DMS53 treated with DMSO at 0.1 percent for 48 hours (cell line): ENCODE data around the gene CLEC4A.
A peak's percentile ranks its signal among the peaks of the same experiment; 100 is the strongest.
"Not testable (repeated sequence)": the region's sequence is repeated elsewhere in the genome, so short reads cannot be mapped to it uniquely, and the experiment has no call there.

Experiments used
- DNase-seq: peaks from one replicate; lab custom pipeline; 2025; ENCODE audit not compliant: unreplicated experiment; lab: John Stamatoyannopoulos, UW

The CLEC4A gene

DNA sequence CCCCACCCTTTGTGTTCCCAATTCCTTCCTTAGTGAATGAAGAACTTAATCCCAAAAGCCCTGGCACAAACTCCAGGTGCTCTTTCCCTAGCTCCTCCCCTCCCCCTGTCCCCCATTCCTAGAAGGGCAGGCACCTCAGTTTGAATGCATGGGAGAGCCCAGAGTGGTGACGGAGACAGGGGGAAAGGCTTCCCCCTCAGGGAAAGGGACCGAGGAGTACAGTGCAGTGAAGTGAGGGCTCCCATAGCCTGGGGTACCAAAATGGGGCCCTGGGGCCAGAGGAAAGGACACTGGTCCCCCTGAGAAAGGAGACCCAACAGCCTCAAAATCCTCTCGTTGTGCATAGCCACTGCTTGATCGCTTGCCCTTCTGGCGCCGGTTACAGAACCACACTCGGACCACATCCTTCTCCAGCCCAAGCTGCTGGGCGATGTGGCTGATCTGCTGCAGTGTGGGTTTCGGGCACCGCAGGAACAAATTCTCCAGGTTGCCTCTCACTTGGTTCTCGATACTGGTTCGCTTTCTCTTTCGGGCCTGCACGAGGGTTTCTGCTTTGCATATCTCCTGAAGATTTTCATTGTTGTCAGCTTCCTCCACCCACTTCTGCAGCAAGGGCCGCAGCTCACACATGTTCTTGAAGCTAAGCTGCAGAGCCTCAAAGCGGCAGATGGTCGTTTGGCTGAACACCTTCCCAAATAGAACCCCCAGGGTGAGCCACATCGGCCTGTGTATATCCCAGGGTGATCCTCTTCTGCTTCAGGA is 10.4 kb downstream of the CLEC4A start:
- not testable (repeated sequence) for DNase-seq

DNA sequence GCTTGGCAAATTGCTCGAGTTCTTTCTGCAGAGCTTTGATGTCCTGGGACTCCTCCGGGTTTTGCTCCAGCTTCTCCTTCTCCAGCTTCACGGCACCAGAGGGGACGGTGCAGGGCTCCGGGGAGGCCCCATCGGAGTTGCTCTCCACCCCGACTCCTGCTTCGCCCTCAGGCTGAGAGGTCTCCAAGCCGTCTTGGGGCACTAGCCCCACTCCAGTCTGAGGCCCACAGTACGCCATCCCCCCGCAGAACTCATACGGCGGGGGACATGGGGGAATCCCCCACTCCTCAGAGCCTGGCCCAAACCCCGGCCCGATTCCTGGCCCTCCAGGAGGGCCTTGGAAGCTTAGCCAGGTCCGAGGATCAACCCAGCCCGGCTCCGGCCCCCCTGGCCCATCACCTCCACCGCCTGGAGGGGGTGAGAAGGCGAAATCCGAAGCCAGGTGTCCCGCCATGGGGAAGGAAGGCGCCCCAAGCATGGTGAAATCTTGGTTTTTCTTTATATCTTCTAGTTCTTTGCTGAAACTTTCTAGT is 11.0 kb downstream of the CLEC4A start:
- not testable (repeated sequence) for DNase-seq

DNA sequence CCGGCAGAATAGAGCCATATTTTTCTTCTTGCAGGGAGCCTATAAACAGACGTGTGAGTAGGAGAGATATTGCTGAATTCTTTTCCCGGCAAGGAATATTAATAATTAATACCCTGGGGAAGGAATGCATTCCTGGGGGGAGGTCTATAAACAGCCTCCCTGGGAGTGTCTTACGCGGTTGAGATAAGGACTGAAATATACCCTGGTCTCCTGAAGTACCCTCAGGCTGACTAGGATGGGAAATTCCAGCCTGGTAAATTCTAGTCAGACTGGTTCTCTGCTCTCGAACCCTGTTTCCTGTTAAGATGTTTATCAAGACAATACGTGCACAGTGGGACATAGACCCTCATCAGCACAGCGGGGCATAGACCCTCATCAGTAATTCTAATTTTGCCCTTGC is 18.2 kb downstream of the CLEC4A start:
- DNase-seq: not testable (repeated sequence)

DNA sequence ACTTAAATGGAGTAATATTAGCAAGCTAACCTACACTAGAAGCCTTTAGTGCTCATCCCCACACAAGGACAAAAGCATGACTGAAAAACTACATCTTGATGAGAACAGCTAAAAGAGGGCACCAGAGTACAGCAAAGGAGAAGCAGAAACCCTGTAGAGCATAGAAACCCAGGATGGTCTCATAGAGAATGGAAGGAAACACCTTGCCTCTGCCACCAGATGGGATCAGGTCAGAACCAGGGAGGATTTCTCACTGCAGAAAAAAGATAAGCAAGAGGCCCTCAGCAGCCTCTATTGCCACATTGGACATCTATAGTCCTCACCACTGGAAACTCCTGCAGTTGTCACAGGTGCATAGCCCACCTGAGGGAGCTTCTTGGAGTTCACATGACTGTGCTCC is 19.8 kb downstream of the CLEC4A start:
- DNase-seq: no peak

DNA sequence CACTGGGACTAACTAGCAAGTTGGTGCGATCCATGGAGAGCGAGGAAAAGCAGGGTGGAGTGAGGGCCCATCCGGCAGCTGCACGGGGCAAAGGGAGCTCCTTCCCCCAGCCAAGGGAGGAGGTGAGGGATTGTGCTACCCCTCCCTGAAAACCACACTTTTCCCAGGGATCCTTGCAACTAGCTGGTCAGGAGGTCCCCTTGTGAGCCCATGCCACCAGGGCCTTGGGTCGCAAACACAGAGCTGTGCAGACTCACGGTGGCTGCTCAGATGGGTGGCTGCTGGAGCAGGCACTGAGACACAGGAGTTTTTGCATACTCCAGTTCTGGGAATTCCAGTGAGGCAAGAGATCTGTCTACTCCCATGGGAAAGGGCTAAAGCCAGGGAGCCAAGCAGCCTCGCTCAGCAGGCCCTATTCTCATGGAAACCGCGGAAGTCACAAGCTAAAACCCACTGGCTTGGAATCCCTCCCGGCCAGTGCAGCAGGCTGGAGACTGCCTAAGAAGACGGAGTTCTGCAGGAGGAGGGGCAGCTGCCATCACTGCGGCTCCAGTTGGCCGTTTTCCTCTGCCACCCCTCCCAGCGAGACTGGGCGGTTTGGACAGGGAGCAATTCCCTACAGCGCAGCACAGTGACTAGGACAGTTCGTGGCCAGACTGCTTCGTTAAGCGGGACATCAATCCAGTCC is 22.5 kb downstream of the CLEC4A start:
- no peak for DNase-seq

DNA sequence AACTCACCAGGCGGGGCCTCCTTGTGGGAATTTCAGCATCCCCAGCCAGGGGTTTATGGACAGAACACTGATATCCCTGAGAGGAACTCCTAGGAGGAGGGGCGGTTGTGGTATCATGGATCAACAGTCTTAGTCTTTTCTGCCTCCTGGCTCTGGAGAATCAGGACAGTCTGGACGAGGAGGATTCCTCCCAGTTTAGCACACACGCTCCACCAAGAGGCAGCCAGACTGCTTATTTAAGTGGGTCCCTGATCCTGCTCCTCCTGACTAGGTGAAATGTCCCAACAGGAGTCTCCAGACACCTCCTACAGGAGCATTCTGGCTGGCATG is 23.0 kb downstream of the CLEC4A start:
- DNase-seq: no peak

DNA sequence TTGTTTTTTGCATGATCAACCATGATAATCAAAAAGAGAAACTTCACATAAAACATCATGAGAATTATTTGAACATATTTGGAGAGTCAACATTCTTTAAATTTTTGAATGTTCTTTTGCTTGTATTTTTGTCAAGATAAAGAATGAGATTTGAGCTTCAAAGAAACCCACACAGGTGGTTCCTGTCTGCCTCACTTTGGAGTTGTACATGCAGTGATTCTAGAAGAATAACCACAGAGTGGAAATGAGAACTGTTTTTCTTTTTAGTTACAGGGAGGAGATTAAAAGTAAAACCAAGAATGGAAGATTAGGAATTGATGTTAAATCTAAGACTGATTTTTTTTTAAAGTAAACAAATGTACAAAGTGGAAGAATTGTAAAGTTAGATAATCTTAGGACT is 31.1 kb downstream of the CLEC4A start:
- no peak for DNase-seq

DNA sequence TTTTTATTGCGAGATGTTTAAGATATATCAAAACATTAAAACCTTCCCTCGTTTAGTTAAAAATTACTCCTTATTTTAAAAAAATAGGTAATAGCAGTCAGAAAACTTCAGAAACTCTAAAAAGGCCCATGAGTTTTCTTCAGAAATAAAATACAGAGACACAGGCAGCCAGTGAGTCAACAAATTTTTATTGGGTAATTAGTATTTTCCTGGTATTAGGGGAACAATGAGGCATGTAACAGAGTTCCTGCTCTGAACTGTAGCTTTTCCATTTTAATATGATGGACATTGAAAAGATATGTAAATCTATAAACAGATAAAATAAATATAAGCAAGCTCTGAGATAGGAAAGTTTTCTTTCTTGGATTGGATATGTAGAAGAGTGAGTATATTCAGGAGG is 33.0 kb downstream of the CLEC4A start:
- no peak for DNase-seq

DNA sequence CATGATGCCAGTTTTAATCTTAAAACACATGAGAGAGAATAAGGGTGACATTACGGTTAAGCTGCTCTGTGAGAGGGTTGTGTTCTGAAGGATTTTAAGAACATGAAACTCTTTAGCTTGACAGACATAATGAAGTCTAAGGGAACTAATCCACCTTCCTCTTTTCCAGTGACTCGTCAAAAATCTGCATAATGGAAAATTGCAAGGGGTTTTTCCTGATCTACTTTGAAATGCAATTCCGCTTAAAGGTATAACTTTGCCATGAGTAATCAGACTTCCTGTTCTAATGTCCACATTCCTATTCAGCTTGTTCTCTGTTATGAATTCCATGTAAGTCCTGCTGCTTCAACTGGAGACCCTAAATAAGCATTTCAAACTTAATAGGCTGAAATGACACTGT is 33.4 kb downstream of the CLEC4A start, which contains the start of gene ZNF705A:
Gene ZNF705A, plus strand, starts transcription at position 171 of the 400 bp plus-strand sequence. CDS start 15,611 bp downstream, outside the sequence.
- no peak for DNase-seq

DNA sequence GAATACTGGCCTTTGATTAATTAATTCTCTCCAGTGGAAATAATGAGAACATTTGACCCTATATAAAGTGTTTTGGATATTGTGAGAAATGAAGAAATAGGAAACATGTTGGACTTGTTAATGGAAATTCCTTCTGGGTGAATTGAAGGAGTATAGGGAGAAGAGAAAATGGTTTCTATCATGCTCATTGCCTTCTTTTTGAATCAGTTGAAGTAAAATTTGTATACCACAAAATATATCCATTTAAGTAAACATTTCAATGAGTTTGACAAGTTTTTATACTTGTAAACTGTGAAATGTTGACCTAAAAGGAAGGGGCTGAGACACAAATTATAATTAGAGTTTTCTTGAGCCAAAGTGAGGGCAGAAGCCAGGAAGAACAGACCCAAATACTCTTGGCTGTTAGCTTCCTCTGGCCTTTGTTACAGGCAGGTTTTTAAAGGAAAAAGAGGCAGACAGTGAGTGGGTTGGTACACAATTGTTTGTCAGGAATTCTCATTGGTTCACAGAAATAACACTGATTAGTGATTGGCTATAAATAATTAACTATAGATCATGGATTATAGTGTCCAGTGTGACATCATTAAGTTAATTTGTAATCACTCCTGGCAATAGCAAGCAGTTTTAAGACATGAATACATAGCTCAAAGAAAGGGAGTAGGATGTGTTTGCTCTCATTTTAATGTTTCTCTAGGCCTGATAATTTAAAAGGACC is 34.2 kb downstream of the CLEC4A start:
- no peak for DNase-seq

DNA sequence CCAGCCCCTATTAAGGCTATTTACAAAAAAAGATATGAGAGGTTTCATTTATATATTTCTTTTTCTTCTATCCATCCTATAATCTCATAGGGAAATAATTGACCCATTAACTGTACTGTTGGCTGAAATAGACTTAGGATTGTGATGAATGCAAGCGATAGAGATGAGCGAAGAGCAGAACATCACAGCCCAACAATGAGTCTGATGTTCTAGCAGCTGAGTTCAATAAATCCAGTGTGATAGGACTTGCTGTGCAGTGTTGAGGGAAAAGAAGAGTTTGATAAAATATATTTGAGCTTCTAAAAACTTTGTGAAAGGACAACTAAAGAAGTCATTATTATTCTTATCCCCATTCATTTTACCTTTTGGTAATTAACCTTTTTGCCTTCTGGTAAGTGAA is 49.5 kb downstream of the CLEC4A start:
- DNase-seq: not testable (repeated sequence)

DNA sequence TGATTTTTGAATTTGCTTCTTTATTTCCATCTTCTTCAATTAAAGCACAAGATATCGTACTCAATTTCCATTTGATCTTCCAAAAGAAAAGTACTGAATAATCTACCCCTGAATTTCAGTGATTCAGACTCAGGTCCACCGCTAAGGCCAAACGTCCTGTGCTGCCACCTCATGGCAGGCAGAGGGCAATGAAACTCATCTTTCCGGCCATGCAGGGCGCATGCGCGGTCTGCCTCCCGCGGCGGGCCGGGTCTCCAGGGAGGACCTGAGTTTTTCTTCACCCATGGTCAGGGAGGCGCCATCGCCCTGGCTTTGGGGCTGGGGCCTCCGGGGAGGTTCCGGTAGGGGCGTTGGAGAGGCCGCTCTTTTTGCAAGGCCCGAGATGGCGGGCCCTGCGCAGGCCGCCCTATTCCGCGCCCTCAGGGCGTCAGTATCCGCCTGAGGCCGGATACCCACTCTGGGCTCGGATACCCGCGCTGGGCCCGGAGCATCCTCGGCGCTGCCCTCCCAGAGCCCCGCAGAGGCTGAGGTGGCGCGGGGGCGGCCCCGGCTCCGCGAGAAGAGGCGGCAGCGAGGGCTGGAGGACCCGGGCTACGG is 56.7 kb downstream of the CLEC4A start:
- peak; percentile 46 for DNase-seq

DNA sequence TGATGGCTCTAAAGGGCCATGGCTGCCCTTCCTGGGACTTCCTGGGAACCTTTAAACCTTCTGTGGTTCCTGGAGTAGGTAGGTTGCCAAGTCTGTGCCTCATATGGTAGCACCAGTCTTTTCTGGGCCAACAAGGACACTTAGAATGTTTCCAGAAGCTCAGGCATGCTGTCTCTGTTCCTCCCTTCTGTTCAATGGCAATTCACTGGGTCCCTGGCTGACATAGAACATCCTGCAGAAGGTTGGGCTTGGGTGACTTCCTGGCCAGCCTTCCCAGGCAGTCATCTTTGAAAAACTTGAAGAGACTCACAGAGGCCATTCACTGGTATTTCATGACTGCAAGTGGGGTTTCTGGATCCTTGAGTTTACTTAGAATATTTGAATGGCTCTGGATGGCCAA is 57.9 kb downstream of the CLEC4A start:
- not testable (repeated sequence) for DNase-seq

DNA sequence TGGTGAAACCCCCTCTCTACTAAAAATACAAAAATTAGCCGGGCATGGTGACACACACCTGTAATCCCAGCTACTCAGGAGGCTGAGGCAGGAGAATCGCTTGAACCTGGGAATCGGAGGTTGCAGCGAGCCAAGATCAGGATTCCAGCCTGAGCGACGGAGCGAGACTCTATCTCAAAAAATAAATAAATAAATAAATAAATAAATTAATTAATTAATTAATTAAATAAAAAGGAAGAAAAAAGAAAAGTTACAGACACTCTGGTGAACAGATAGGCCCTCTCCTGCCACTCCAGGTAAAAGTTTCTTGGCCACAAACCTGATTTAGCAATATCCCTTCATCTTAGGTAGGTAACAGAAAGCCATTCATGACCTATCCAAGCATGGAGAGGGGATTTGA is 59.5 kb downstream of the CLEC4A start:
- DNase-seq: not testable (repeated sequence)

DNA sequence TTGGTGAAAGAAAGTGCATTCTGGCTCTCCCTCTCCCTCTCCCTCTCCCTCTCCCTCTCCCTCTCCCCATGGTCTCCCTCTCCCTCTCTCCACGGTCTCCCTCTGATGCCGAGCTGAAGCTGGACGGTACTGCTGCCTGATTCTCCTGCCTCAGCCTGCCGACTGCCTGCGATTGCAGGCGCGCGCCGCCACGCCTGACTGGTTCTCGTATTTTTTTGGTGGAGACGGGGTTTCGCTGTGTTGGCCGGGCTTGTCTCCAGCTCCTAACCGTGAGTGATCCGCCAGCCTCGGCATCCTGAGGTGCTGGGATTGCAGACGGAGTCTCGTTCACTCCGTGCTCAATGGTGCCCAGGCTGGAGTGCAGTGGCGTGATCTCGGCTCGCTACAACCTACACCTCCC is 59.9 kb downstream of the CLEC4A start:
- not testable (repeated sequence) for DNase-seq

DNA sequence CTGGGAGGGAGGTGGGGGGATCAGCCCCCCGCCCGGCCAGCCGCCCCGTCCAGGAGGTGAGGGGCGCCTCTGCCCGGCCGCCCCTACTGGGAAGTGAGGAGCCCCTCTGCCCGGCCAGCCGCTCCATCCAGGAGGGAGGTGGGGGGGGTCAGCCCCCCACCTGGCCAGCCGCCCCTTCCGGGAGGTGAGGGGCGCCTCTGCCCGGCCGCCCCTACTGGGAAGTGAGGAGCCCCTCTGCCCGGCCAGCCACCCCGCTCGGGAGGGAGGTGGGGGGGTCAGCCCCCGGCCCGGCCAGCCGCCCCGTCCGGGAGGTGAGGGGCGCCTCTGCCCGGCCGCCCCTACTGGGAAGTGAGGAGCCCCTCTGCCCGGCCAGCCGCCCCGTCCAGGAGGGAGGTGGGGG is 60.8 kb downstream of the CLEC4A start:
- not testable (repeated sequence) for DNase-seq

DNA sequence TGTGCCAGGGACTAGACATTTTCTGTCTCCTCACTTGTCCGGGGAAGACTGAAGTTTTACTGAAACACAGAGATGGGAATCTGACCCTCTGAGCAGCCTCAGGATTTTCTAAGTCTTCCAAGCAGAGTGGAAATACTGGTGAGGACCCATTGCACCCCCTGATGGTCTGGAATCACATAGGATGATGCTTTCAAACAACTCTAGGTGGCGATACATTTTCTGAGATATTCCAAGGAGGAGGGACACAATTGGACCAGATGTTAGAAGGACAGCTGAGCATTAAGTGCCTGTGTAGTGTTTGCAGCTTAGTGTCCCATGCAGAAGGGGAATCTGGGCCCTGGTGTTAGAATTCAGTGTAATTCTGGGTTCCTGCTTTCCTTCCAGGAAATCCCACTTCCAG is 64.7 kb downstream of the CLEC4A start:
- DNase-seq: not testable (repeated sequence)
